Panc1 (cell line): ENCODE results near the gene HK3. TPM values are rescaled to one million over a fixed set of nuclear protein-coding genes. Genes with fewer than 3 reads are reported as not detected.

Experiments used
- ATAC-seq: fragments of 200-7000 bp; cut with Tn5 transposase; 2 replicates; pipeline ENCODE4 v1.9.1; 2020; ENCODE audit warnings: mild to moderate bottlenecking, moderate library complexity
- BruUV-seq: library from RNA; stranded (reverse); fragments of 400-500 nt; replicated peaks from 2 replicates; lab custom pipeline; 2021; lab: Mats Ljungman, UMichigan
- CTCF ChIA-PET: fragments of 300-600 bp; sonication (Branson Sonifier 250); formaldehyde crosslinking; loops from one replicate; lab custom pipeline; 2022; ENCODE audit warnings: antibody characterized with exemption; lab: Charles Lee
- POLR2A ChIA-PET: fragments of 300-600 bp; sonication (Branson Sonifier 250); formaldehyde crosslinking; loops from one replicate; lab custom pipeline; 2022; ENCODE audit warnings: antibody characterized with exemption; lab: Charles Lee
- DNase-seq: peaks from one replicate; pipeline ENCODE4 v3.0.0-alpha.2; 2010; ENCODE audit warnings: low read depth, low spot score
- H3K27ac ChIP-seq: 2 replicates; pipeline ENCODE4 v1.5.1; 2011; ENCODE audit warnings: mild to moderate bottlenecking, low read length, inconsistent platforms
- H3K27me3 ChIP-seq: fragments of 200-500 bp; sonication (Bioruptor generic); 2 replicates; pipeline ENCODE4 v1.6.0; 2014; ENCODE audit warnings: low read length, inconsistent platforms; ENCODE audit not compliant: control insufficient read depth, insufficient read depth
- H3K36me3 ChIP-seq: fragments of 200-500 bp; sonication (Bioruptor generic); 2 replicates; pipeline ENCODE4 v1.5.1; 2014; ENCODE audit warnings: inconsistent platforms, mild to moderate bottlenecking, low read length, moderate library complexity; ENCODE audit not compliant: control insufficient read depth, insufficient read depth
- H3K4me1 ChIP-seq: 2 replicates; pipeline ENCODE4 v1.5.1; 2011; ENCODE audit warnings: inconsistent platforms, mild to moderate bottlenecking, low read length, moderate library complexity; ENCODE audit not compliant: control insufficient read depth, insufficient read depth
- H3K4me3 ChIP-seq, 2 experiments: 2 replicates each; pipeline ENCODE4 v1.5.1; 2011 to 2012; ENCODE audit warnings: low read depth in 2 of 2, low read length in 2 of 2, mild to moderate bottlenecking in 2 of 2, inconsistent platforms in 1 of 2, moderate library complexity in 1 of 2
- H3K9me3 ChIP-seq: fragments of 200-500 bp; sonication (Bioruptor generic); 2 replicates; pipeline ENCODE4 v1.5.1; 2014; ENCODE audit warnings: low read depth, mild to moderate bottlenecking, inconsistent platforms, low read length, moderate library complexity; ENCODE audit not compliant: control insufficient read depth, insufficient read depth
- CTCF ChIP-seq: fragments of 450-650 bp; IDR thresholded peaks from 2 replicates; pipeline ENCODE4 v1.5.1; 2017; ENCODE audit warnings: mild to moderate bottlenecking
- POLR2AphosphoS5 ChIP-seq: IDR thresholded peaks from 2 replicates; pipeline ENCODE4 v1.6.1; 2012; ENCODE audit warnings: mild to moderate bottlenecking, low read depth, low read length, moderate library complexity
- REST ChIP-seq, 2 experiments: IDR thresholded peaks; 2 replicates each; pipeline ENCODE4 v1.6.1; 2011 to 2012; ENCODE audit warnings: low read depth in 2 of 2, control low read depth in 1 of 2, low read length in 1 of 2, mild to moderate bottlenecking in 1 of 2, moderate library complexity in 1 of 2; ENCODE audit not compliant: insufficient read depth in 1 of 2
- SIN3A ChIP-seq: IDR thresholded peaks from 2 replicates; pipeline ENCODE4 v1.6.1; 2012; ENCODE audit warnings: low read depth, mild to moderate bottlenecking, low read length, moderate library complexity, borderline replicate concordance; ENCODE audit not compliant: insufficient read depth
- TCF7L2 ChIP-seq: IDR thresholded peaks from 2 replicates; pipeline ENCODE4 v1.6.1; 2011; ENCODE audit warnings: mild to moderate bottlenecking, low read depth, low read length, inconsistent platforms
- in situ Hi-C: cut with HindIII; loops from 2 replicates; pipeline ENCODE4 v1.10.0; 2016; ENCODE audit warnings: low sequenced_read_pairs, low pct_unique_long_range_greater_than_20kb
- intact Hi-C: fragments of 100-400 bp; cut with micrococcal nuclease; formaldehyde crosslinking; loops from one replicate; pipeline ENCODE4 v1.10.0; 2022; ENCODE audit not compliant: unreplicated experiment
- total RNA-seq: library from RNA; stranded (reverse); gene quantifications from one replicate; pipeline ENCODE4 v1.2.1, GENCODE V29; 2021; ENCODE audit not compliant: unreplicated experiment

Gene HK3
- total RNA-seq, 1 experiment from 2014 or later: not detected

DNA sequence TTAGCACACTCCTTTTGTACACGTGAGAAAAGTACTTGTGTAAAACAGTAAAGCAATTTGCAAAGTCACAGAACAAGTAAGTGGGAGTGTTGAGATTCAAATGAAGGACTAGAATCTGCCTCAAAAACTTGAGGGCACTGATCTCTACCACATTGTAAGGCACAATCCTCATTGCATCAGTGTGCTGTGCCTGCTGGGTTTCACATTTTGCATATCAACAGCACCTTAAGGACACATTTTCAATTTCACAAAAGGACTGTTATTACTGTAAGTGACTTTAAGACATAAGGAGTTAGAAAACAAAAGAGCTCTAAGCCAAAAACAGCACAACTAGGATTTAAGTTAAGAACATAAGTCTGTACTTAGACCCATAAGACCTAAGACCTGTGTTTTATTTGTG, 44.7 kb upstream of the HK3 start:
- intact Hi-C loops: no loop called here
- TF ChIP-seq SIN3A (no peak), REST (IDR thresholded peaks at IDR 0.05; ENCODE audit: insufficient read depth in 1 of 2, low read depth in 2 of 2, low read length in 1 of 2) (no peak), TCF7L2 (no peak), CTCF (no peak), POLR2AphosphoS5 (no peak)
- DNase-seq (no peak), ATAC-seq (no peak)
- H3K9me3 ChIP-seq: no peaks in the 10 kb centered on the region
- ChIA-PET CTCF (no interaction called here), POLR2A (no interaction called here)
- H3K4me1 ChIP-seq: no peaks in the 10 kb centered on the region
- H3K27ac ChIP-seq: no peak overlapping the region
- no TSS peak for BruUV-seq
- no peaks in the 10 kb centered on the region for H3K27me3 ChIP-seq
- in situ Hi-C loops: no loop called here
- no peak overlapping the region for H3K4me3 ChIP-seq
- H3K36me3 ChIP-seq: peaks cover 19% of the 10 kb centered on the region; the same call in 1 of the 2 replicates

GRCh38 chr5:176941951-176942350, 42.8 kb upstream of the HK3 start:
- intact Hi-C loops: no loop called here

DNA sequence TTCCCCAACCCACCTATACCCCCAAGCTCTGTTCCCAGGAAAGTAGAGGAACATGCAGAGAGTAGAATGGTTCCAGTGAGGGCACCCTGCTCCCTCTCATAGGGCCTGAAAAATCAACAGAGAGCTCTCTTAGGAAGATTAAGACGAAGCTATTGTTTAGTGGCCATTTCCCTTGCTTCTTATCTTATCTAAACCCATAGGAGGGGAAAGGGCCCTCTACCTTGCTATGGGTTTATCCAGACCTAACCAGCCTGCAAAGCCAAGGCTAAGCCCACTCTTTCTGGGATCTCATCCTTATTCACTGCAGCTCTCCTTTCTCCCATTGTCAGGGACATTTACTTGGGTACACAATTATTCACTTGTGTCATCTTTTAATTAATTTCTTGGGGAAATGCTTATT, 39.3 kb upstream of the HK3 start:
- Histone ChIP-seq H3K9me3 (no peaks in the 10 kb centered on the region), H3K27me3 (no peaks in the 10 kb centered on the region), H3K4me3 (no peak overlapping the region), H3K4me1 (no peaks in the 10 kb centered on the region), H3K36me3 (peaks cover 10% of the 10 kb centered on the region; the same call in 1 of the 2 replicates), H3K27ac (no peak overlapping the region)
- TF ChIP-seq TCF7L2 (no peak), REST (IDR thresholded peaks at IDR 0.05; ENCODE audit: insufficient read depth in 1 of 2, low read depth in 2 of 2, low read length in 1 of 2) (no peak), SIN3A (no peak), POLR2AphosphoS5 (no peak), CTCF (no peak)
- POLR2A ChIA-PET: interaction anchor here (0.7 kb wide), 1 partner anchor 746 kb away, joined by 15 read pairs; no protein-coding TSS in a partner anchor
- in situ Hi-C loops: no loop called here
- no TSS peak for BruUV-seq
- DNase-seq (no peak), ATAC-seq (no peak)
- intact Hi-C loops: no loop called here
- CTCF ChIA-PET: interaction anchor here (0.7 kb wide), 2 partner anchors 14 to 278 kb away, joined by 3 to 11 read pairs; no protein-coding TSS in a partner anchor

More at GRCh38 chr5:176941951-176942350, 42.8 kb upstream of the HK3 start:
- DNase-seq (no peak), ATAC-seq (no peak)
- Histone ChIP-seq H3K36me3 (peaks cover 16% of the 10 kb centered on the region; the same call in 1 of the 2 replicates), H3K4me3 (no peak overlapping the region), H3K9me3 (no peaks in the 10 kb centered on the region), H3K27ac (no peak overlapping the region), H3K27me3 (no peaks in the 10 kb centered on the region), H3K4me1 (no peaks in the 10 kb centered on the region)
- in situ Hi-C loops: no loop called here
- no TSS peak for BruUV-seq
- CTCF ChIA-PET: no interaction called here
- POLR2A ChIA-PET: interaction anchor here (0.7 kb wide), 1 partner anchor 167 kb away, joined by 5 read pairs; no protein-coding TSS in a partner anchor
- TF ChIP-seq TCF7L2: no peak
- no peak for TF ChIP-seq SIN3A
